ENCODE results near the gene ESPL1.

ESPL1 gene

DNA sequence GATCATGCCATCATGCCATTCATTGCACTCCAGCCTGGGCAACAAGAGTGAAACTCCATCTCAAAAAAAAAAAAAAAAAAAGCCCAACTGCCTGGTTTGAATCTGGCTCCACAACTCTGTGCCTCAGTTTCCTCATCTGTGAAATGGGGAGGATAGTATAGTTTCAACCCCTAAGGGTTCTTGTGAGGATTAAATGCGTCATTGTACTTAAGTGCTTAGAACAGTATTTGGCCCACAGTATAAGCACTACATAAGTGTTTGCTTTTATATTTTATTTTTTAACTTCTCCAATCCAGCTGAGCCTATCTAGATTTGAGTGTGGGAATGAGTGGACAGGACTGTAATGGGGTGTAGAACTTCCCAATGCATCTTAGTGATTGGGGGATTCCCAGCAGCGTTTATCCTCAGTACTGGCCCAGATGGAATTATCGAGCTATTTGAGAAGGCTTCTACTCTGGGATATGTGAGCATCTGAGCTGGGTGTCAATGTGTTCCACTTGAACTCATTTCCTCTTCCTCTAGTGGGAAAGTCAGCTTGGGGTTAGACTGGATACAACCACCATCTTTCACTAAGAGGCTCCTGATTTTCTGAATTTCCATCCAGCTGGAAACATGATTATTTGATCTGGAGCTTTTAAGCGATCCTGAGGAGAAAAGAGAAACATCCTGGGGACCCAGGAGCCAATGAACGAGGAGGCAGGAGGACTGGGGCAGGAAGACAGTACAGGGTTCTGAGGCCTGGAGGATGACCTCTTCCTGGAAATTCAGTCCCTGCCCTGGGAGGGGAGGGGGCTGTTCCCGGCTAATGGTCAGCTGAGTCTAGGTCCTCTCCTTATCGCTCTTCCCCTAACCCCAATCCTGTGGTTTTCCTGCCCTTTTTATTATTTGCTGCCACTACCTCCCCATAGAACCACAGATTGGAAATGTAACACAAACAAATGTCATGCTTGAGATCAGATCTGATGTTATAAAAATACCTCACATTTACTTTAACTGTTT lies 9.3 kb upstream of the ESPL1 start:
- no peak overlapping the region for H2BK120ac ChIP-seq (ENCODE audit: low read depth, low read length)
- H3K27ac ChIP-seq (replicated peaks; ENCODE audit: low read length): no peak overlapping the region
- H2AFZ ChIP-seq (ENCODE audit: low read length): peak overlapping the region; percentile 82
- H3K9ac ChIP-seq (ENCODE audit: low read depth, low read length, poor library complexity): no peak overlapping the region
- no peak overlapping the region for H4K8ac ChIP-seq (ENCODE audit: low read depth, low read length)
- H3K4ac ChIP-seq (ENCODE audit: low read length): no peak overlapping the region
- no peak overlapping the region for H3K4me3 ChIP-seq (ENCODE audit: low read length in 2 of 2)
- H3K23ac ChIP-seq (ENCODE audit: low read depth, low read length, poor library complexity): no peak overlapping the region
- H3K4me1 ChIP-seq (ENCODE audit: control insufficient read depth in 2 of 2, insufficient read depth in 1 of 2, low read depth in 1 of 2, low read length in 2 of 2): no peaks in the 10 kb centered on the region
- no peaks in the 10 kb centered on the region for H3K27me3 ChIP-seq (ENCODE audit: control insufficient read depth in 3 of 3, insufficient read depth in 3 of 3, low read depth in 1 of 3, low read length in 3 of 3)
- no peak overlapping the region for H3K14ac ChIP-seq (ENCODE audit: low read length)
- peak overlapping the region; percentile 60 for H2BK5ac ChIP-seq (ENCODE audit: low read length)
- H4K91ac ChIP-seq (ENCODE audit: low read depth, low read length, poor library complexity): no peak overlapping the region
- DNase-seq (ENCODE audit: low spot score): no peak
- H2BK15ac ChIP-seq (ENCODE audit: low read length): no peak overlapping the region
- H2AK5ac ChIP-seq (ENCODE audit: low read depth, low read length): no peak overlapping the region
- H2BK12ac ChIP-seq (ENCODE audit: low read length): no peak overlapping the region
- no peaks in the 10 kb centered on the region for H3K9me3 ChIP-seq (replicated peaks in 1 of 2; ENCODE audit: control insufficient read depth in 2 of 2, insufficient read depth in 1 of 2, low read depth in 1 of 2, low read length in 2 of 2)
- no peaks in the 10 kb centered on the region for H3K79me1 ChIP-seq (ENCODE audit: low read depth, low read length)
- H3K4me2 ChIP-seq (ENCODE audit: insufficient read depth, low read length, poor library complexity, severe bottlenecking): no peak overlapping the region
- no CpG with 5 or more reads among the region's 7 CpGs for WGBS, 2 donors (ENCODE audit: extremely low coverage in 2 of 2, insufficient read length in 2 of 2, insufficient replicate concordance in 1 of 2)
- H3K18ac ChIP-seq (ENCODE audit: low read length): no peak overlapping the region
- peaks cover 3% of the 10 kb centered on the region in 2 donors for H3K36me3 ChIP-seq (replicated peaks in 1 of 2; ENCODE audit: control insufficient read depth in 2 of 2, insufficient read depth in 2 of 2, low read length in 2 of 2)

DNA sequence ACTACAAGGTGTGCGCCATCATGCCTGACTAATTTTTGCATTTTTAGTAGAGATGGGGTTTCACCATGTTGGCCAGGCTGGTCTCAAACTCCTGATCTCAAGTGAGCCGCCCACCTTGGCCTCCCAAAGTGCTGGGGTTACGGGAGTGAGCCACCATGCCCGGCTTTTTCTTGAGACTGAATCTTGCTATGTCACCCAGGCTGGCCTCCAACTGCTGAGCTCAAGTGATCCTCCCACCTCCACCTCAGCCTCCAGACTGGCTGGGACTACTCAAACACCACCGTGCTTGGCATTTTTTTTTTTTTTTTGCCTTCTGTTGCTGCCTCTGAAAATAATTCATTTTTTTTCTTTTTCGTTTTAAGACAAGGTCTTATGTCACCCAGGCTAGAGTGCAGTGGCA lies 8.2 kb upstream of the ESPL1 start:
- no peak for DNase-seq (ENCODE audit: low spot score)
- Histone ChIP-seq H3K23ac (ENCODE audit: low read depth, low read length, poor library complexity) (no peak overlapping the region), H3K9ac (ENCODE audit: low read depth, low read length, poor library complexity) (no peak overlapping the region), H3K9me3 (replicated peaks in 1 of 2; ENCODE audit: control insufficient read depth in 2 of 2, insufficient read depth in 1 of 2, low read depth in 1 of 2, low read length in 2 of 2) (no peaks in the 10 kb centered on the region), H3K79me1 (ENCODE audit: low read depth, low read length) (no peaks in the 10 kb centered on the region), H2BK120ac (ENCODE audit: low read depth, low read length) (no peak overlapping the region), H2AK5ac (ENCODE audit: low read depth, low read length) (no peak overlapping the region), H2AFZ (ENCODE audit: low read length) (no peak overlapping the region), H3K36me3 (replicated peaks in 1 of 2; ENCODE audit: control insufficient read depth in 2 of 2, insufficient read depth in 2 of 2, low read length in 2 of 2) (no peaks in the 10 kb centered on the region), H4K8ac (ENCODE audit: low read depth, low read length) (no peak overlapping the region), H3K4ac (ENCODE audit: low read length) (no peak overlapping the region), H3K14ac (ENCODE audit: low read length) (no peak overlapping the region), H3K4me3 (ENCODE audit: low read length in 2 of 2) (no peak overlapping the region), H3K4me2 (ENCODE audit: insufficient read depth, low read length, poor library complexity, severe bottlenecking) (no peak overlapping the region), H2BK5ac (ENCODE audit: low read length) (no peak overlapping the region), H3K4me1 (ENCODE audit: control insufficient read depth in 2 of 2, insufficient read depth in 1 of 2, low read depth in 1 of 2, low read length in 2 of 2) (no peaks in the 10 kb centered on the region), H2BK15ac (ENCODE audit: low read length) (no peak overlapping the region), H3K27me3 (ENCODE audit: control insufficient read depth in 3 of 3, insufficient read depth in 3 of 3, low read depth in 1 of 3, low read length in 3 of 3) (no peaks in the 10 kb centered on the region), H4K91ac (ENCODE audit: low read depth, low read length, poor library complexity) (no peak overlapping the region), H2BK12ac (ENCODE audit: low read length) (no peak overlapping the region), H3K18ac (ENCODE audit: low read length) (no peak overlapping the region), H3K27ac (replicated peaks; ENCODE audit: low read length) (no peak overlapping the region)
- no CpG with 5 or more reads among the region's 6 CpGs for WGBS, 2 donors (ENCODE audit: extremely low coverage in 2 of 2, insufficient read length in 2 of 2, insufficient replicate concordance in 1 of 2)

- Histone ChIP-seq H2BK5ac (ENCODE audit: low read length) (no peak overlapping the region), H3K27ac (replicated peaks; ENCODE audit: low read length) (no peak overlapping the region), H4K91ac (ENCODE audit: low read depth, low read length, poor library complexity) (no peak overlapping the region), H3K18ac (ENCODE audit: low read length) (no peak overlapping the region), H2BK12ac (ENCODE audit: low read length) (no peak overlapping the region), H3K9ac (ENCODE audit: low read depth, low read length, poor library complexity) (no peak overlapping the region), H3K4me2 (ENCODE audit: insufficient read depth, low read length, poor library complexity, severe bottlenecking) (no peak overlapping the region), H3K27me3 (ENCODE audit: control insufficient read depth in 3 of 3, insufficient read depth in 3 of 3, low read depth in 1 of 3, low read length in 3 of 3) (no peaks in the 10 kb centered on the region), H3K79me1 (ENCODE audit: low read depth, low read length) (peaks cover 4% of the 10 kb centered on the region), H3K14ac (ENCODE audit: low read length) (no peak overlapping the region), H3K36me3 (replicated peaks in 1 of 2; ENCODE audit: control insufficient read depth in 2 of 2, insufficient read depth in 2 of 2, low read length in 2 of 2) (peaks cover 18 to 20% of the 10 kb centered on the region in 2 donors), H3K9me3 (replicated peaks in 1 of 2; ENCODE audit: control insufficient read depth in 2 of 2, insufficient read depth in 1 of 2, low read depth in 1 of 2, low read length in 2 of 2) (no peaks in the 10 kb centered on the region), H2AFZ (ENCODE audit: low read length) (no peak overlapping the region), H4K8ac (ENCODE audit: low read depth, low read length) (no peak overlapping the region), H3K23ac (ENCODE audit: low read depth, low read length, poor library complexity) (no peak overlapping the region), H2AK5ac (ENCODE audit: low read depth, low read length) (no peak overlapping the region), H3K4me1 (ENCODE audit: control insufficient read depth in 2 of 2, insufficient read depth in 1 of 2, low read depth in 1 of 2, low read length in 2 of 2) (peaks cover 10 to 13% of the 10 kb centered on the region in 2 donors), H2BK15ac (ENCODE audit: low read length) (no peak overlapping the region), H2BK120ac (ENCODE audit: low read depth, low read length) (no peak overlapping the region), H3K4ac (ENCODE audit: low read length) (no peak overlapping the region), H3K4me3 (ENCODE audit: low read length in 2 of 2) (no peak overlapping the region)
- DNase-seq (ENCODE audit: low spot score): no peak
- no CpG with 5 or more reads among the region's 2 CpGs for WGBS, 2 donors (ENCODE audit: extremely low coverage in 2 of 2, insufficient read length in 2 of 2, insufficient replicate concordance in 1 of 2)
Observed at GRCh38 chr12:53265783-53266182, 2.3 kb upstream of the ESPL1 start.

GRCh38 chr12:53267306-53267998 lies 647 bp upstream of the ESPL1 start:
- Histone ChIP-seq H3K79me1 (ENCODE audit: low read depth, low read length) (peaks cover 5% of the 10 kb centered on the region), H2BK5ac (ENCODE audit: low read length) (no peak overlapping the region), H2BK15ac (ENCODE audit: low read length) (no peak overlapping the region), H3K36me3 (replicated peaks in 1 of 2; ENCODE audit: control insufficient read depth in 2 of 2, insufficient read depth in 2 of 2, low read length in 2 of 2) (peaks cover 24 to 34% of the 10 kb centered on the region in 2 donors), H3K14ac (ENCODE audit: low read length) (no peak overlapping the region), H3K23ac (ENCODE audit: low read depth, low read length, poor library complexity) (no peak overlapping the region), H3K27me3 (ENCODE audit: control insufficient read depth in 3 of 3, insufficient read depth in 3 of 3, low read depth in 1 of 3, low read length in 3 of 3) (no peaks in the 10 kb centered on the region), H3K9me3 (replicated peaks in 1 of 2; ENCODE audit: control insufficient read depth in 2 of 2, insufficient read depth in 1 of 2, low read depth in 1 of 2, low read length in 2 of 2) (no peaks in the 10 kb centered on the region), H4K8ac (ENCODE audit: low read depth, low read length) (no peak overlapping the region), H3K4ac (ENCODE audit: low read length) (no peak overlapping the region), H3K4me2 (ENCODE audit: insufficient read depth, low read length, poor library complexity, severe bottlenecking) (peak overlapping the region; percentile 67), H3K27ac (replicated peaks; ENCODE audit: low read length) (no peak overlapping the region), H2BK12ac (ENCODE audit: low read length) (no peak overlapping the region), H3K4me1 (ENCODE audit: control insufficient read depth in 2 of 2, insufficient read depth in 1 of 2, low read depth in 1 of 2, low read length in 2 of 2) (peaks cover 10 to 13% of the 10 kb centered on the region in 2 donors), H3K4me3 (ENCODE audit: low read length in 2 of 2) (peak overlapping the region in 1 of 2 donors; percentile 98), H3K18ac (ENCODE audit: low read length) (no peak overlapping the region), H3K9ac (ENCODE audit: low read depth, low read length, poor library complexity) (no peak overlapping the region), H4K91ac (ENCODE audit: low read depth, low read length, poor library complexity) (no peak overlapping the region), H2AK5ac (ENCODE audit: low read depth, low read length) (no peak overlapping the region), H2BK120ac (ENCODE audit: low read depth, low read length) (no peak overlapping the region), H2AFZ (ENCODE audit: low read length) (peak overlapping the region; percentile 96)
- WGBS, 2 donors (ENCODE audit: extremely low coverage in 2 of 2, insufficient read length in 2 of 2, insufficient replicate concordance in 1 of 2): no CpG with 5 or more reads among the region's 18 CpGs
- no peak for DNase-seq (ENCODE audit: low spot score)

Data from neuronal stem cell (in vitro differentiated cells).